ENCODE results near the gene HIGD1A. TPM values are rescaled to one million over a fixed set of nuclear protein-coding genes. Genes with fewer than 3 reads are reported as not detected.

Gene HIGD1A
- total RNA-seq, 1 experiment from 2014 or later, result 80.7 TPM

DNA sequence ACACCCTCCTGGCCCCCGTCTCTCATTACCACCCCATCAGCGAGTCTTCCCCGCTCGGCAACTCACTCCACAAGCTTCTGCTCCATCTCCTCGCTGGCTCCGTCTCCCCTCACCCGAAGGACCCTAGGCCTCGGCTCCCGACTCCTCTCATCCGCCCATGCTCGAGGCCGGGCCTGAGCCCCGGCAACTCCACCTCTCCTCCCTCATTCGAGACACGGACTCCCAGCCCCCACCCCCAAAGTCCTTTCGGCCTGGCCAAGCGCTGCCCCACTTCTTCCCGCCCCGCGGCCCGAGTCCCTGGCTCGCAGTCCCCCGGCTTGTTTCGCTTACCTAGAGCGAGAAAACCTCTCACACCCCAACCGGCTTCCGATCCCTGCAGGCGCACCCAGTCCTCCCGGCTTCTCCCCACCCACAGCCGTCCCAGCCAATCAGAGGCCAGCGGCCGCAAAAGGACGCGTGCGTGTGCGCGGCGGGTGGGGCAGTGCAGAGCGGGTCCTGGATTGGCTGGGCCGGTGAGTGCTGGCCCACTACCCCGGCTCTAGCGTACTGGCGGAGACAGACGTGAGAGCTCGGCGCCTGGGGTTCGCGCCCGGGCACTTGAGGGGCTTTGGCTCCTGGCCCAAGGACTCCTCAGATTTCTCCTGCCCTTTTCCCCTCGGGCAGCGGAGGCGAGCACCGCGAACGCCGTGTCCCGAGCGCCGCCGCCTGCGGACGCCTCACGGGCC lies at the start of gene HIGD1A (continued):
- TF ChIP-seq ETV6 (CRISPR knock-in tag; IDR thresholded peaks at IDR 0.05) (peak; percentile 77), FOXK1 (CRISPR knock-in tag; IDR thresholded peaks at IDR 0.05) (0 out of 2 replicates have a peak, but pooled peaks have one; percentile 36), FOXP1 (CRISPR knock-in tag; IDR thresholded peaks at IDR 0.05; ENCODE audit: borderline replicate concordance) (peak; percentile 54; the same call in 1 of the 2 replicates), MYBL2 (CRISPR knock-in tag; IDR thresholded peaks at IDR 0.05) (0 out of 2 replicates have a peak, but pooled peaks have one; percentile 42), ATF1 (CRISPR knock-in tag; IDR thresholded peaks at IDR 0.05) (no peak)
- TF ChIP-seq, protein P1, sequence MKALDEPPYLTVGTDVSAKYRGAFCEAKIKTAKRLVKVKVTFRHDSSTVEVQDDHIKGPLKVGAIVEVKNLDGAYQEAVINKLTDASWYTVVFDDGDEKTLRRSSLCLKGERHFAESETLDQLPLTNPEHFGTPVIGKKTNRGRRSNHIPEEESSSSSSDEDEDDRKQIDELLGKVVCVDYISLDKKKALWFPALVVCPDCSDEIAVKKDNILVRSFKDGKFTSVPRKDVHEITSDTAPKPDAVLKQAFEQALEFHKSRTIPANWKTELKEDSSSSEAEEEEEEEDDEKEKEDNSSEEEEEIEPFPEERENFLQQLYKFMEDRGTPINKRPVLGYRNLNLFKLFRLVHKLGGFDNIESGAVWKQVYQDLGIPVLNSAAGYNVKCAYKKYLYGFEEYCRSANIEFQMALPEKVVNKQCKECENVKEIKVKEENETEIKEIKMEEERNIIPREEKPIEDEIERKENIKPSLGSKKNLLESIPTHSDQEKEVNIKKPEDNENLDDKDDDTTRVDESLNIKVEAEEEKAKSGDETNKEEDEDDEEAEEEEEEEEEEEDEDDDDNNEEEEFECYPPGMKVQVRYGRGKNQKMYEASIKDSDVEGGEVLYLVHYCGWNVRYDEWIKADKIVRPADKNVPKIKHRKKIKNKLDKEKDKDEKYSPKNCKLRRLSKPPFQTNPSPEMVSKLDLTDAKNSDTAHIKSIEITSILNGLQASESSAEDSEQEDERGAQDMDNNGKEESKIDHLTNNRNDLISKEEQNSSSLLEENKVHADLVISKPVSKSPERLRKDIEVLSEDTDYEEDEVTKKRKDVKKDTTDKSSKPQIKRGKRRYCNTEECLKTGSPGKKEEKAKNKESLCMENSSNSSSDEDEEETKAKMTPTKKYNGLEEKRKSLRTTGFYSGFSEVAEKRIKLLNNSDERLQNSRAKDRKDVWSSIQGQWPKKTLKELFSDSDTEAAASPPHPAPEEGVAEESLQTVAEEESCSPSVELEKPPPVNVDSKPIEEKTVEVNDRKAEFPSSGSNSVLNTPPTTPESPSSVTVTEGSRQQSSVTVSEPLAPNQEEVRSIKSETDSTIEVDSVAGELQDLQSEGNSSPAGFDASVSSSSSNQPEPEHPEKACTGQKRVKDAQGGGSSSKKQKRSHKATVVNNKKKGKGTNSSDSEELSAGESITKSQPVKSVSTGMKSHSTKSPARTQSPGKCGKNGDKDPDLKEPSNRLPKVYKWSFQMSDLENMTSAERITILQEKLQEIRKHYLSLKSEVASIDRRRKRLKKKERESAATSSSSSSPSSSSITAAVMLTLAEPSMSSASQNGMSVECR (CRISPR knock-in tag; IDR thresholded peaks at IDR 0.05; ENCODE audit: borderline replicate concordance), result no peak
- TF ChIP-seq, protein P2, sequence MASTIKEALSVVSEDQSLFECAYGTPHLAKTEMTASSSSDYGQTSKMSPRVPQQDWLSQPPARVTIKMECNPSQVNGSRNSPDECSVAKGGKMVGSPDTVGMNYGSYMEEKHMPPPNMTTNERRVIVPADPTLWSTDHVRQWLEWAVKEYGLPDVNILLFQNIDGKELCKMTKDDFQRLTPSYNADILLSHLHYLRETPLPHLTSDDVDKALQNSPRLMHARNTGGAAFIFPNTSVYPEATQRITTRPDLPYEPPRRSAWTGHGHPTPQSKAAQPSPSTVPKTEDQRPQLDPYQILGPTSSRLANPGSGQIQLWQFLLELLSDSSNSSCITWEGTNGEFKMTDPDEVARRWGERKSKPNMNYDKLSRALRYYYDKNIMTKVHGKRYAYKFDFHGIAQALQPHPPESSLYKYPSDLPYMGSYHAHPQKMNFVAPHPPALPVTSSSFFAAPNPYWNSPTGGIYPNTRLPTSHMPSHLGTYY (CRISPR knock-in tag; IDR thresholded peaks at IDR 0.05), result no peak
- TF ChIP-seq, protein P3, sequence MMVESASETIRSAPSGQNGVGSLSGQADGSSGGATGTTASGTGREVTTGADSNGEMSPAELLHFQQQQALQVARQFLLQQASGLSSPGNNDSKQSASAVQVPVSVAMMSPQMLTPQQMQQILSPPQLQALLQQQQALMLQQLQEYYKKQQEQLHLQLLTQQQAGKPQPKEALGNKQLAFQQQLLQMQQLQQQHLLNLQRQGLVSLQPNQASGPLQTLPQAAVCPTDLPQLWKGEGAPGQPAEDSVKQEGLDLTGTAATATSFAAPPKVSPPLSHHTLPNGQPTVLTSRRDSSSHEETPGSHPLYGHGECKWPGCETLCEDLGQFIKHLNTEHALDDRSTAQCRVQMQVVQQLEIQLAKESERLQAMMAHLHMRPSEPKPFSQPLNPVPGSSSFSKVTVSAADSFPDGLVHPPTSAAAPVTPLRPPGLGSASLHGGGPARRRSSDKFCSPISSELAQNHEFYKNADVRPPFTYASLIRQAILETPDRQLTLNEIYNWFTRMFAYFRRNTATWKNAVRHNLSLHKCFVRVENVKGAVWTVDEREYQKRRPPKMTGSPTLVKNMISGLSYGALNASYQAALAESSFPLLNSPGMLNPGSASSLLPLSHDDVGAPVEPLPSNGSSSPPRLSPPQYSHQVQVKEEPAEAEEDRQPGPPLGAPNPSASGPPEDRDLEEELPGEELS (CRISPR knock-in tag; IDR thresholded peaks at IDR 0.05), result peak; percentile 0; the same call in 1 of the 2 replicates
- TF ChIP-seq, protein P4, sequence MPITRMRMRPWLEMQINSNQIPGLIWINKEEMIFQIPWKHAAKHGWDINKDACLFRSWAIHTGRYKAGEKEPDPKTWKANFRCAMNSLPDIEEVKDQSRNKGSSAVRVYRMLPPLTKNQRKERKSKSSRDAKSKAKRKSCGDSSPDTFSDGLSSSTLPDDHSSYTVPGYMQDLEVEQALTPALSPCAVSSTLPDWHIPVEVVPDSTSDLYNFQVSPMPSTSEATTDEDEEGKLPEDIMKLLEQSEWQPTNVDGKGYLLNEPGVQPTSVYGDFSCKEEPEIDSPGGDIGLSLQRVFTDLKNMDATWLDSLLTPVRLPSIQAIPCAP (CRISPR knock-in tag; IDR thresholded peaks at IDR 0.05), result 0 out of 2 replicates have a peak, but pooled peaks have one; percentile 32

DNA sequence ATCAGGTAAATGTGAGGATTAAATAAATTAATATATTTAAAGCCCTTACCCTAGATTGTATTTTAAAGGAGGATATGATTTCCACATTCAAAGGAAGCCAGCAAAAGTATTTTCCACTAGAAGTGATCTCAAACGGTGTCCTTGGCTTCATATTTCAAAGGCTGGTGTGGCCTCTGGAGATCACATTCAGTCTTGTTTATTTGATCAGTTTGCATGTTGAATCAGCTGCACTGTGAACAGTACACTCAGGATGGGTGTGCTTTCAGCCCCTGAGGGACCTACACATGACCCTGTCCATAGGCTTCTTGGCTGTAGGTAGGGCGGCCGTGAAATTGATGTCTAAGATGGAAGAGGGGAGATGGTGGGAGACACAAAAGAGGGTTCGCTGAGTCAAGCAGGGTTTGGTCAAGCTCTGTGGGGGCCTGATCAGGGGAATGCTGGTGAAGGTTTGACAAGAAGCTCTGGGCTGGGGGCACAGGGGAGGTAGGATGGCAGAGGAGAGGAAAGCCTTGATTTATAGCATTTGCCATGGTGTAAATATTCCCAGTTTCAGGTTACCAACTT lies 49.5 kb upstream of the HIGD1A start:
- Mint-ChIP-seq H3K4me1 (peaks cover 3% of the 10 kb centered on the region; the same call in 1 of the 2 replicates), H3K27me3 (ENCODE audit: low read depth) (peaks cover under 1% of the 10 kb centered on the region; the same call in 1 of the 2 replicates), H3K9me3 (peaks cover 6% of the 10 kb centered on the region), H3K27ac (no peak overlapping the region), H3K36me3 (no peaks in the 10 kb centered on the region; the same call in 1 of the 2 replicates), H3K4me3 (no peak overlapping the region)
- DNase-seq (ENCODE audit: low spot score), result no peak
- ATAC-seq, result no peak
- TF ChIP-seq, protein P3 (CRISPR knock-in tag; IDR thresholded peaks at IDR 0.05), result no peak
- TF ChIP-seq ZNF263 (CRISPR knock-in tag; IDR thresholded peaks at IDR 0.05; ENCODE audit: low read depth) (no peak), ZNF121 (CRISPR knock-in tag; IDR thresholded peaks at IDR 0.05) (no peak), GABPB1 (CRISPR knock-in tag; IDR thresholded peaks at IDR 0.05) (peak; percentile 82)
- TF ChIP-seq, protein P5, sequence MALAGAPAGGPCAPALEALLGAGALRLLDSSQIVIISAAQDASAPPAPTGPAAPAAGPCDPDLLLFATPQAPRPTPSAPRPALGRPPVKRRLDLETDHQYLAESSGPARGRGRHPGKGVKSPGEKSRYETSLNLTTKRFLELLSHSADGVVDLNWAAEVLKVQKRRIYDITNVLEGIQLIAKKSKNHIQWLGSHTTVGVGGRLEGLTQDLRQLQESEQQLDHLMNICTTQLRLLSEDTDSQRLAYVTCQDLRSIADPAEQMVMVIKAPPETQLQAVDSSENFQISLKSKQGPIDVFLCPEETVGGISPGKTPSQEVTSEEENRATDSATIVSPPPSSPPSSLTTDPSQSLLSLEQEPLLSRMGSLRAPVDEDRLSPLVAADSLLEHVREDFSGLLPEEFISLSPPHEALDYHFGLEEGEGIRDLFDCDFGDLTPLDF (CRISPR knock-in tag; IDR thresholded peaks at IDR 0.05), result no peak
- TF ChIP-seq, protein P6, sequence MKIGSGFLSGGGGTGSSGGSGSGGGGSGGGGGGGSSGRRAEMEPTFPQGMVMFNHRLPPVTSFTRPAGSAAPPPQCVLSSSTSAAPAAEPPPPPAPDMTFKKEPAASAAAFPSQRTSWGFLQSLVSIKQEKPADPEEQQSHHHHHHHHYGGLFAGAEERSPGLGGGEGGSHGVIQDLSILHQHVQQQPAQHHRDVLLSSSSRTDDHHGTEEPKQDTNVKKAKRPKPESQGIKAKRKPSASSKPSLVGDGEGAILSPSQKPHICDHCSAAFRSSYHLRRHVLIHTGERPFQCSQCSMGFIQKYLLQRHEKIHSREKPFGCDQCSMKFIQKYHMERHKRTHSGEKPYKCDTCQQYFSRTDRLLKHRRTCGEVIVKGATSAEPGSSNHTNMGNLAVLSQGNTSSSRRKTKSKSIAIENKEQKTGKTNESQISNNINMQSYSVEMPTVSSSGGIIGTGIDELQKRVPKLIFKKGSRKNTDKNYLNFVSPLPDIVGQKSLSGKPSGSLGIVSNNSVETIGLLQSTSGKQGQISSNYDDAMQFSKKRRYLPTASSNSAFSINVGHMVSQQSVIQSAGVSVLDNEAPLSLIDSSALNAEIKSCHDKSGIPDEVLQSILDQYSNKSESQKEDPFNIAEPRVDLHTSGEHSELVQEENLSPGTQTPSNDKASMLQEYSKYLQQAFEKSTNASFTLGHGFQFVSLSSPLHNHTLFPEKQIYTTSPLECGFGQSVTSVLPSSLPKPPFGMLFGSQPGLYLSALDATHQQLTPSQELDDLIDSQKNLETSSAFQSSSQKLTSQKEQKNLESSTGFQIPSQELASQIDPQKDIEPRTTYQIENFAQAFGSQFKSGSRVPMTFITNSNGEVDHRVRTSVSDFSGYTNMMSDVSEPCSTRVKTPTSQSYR (CRISPR knock-in tag; IDR thresholded peaks at IDR 0.05), result no peak
- ChIA-PET CTCF (interaction anchor here (1.1 kb wide), 1 partner anchor 27 kb away, joined by 3 read pairs; no protein-coding TSS in a partner anchor), POLR2A (no interaction called here)
